Measurements from ENCODE around the gene PLCB2.

Gene PLCB2

DNA sequence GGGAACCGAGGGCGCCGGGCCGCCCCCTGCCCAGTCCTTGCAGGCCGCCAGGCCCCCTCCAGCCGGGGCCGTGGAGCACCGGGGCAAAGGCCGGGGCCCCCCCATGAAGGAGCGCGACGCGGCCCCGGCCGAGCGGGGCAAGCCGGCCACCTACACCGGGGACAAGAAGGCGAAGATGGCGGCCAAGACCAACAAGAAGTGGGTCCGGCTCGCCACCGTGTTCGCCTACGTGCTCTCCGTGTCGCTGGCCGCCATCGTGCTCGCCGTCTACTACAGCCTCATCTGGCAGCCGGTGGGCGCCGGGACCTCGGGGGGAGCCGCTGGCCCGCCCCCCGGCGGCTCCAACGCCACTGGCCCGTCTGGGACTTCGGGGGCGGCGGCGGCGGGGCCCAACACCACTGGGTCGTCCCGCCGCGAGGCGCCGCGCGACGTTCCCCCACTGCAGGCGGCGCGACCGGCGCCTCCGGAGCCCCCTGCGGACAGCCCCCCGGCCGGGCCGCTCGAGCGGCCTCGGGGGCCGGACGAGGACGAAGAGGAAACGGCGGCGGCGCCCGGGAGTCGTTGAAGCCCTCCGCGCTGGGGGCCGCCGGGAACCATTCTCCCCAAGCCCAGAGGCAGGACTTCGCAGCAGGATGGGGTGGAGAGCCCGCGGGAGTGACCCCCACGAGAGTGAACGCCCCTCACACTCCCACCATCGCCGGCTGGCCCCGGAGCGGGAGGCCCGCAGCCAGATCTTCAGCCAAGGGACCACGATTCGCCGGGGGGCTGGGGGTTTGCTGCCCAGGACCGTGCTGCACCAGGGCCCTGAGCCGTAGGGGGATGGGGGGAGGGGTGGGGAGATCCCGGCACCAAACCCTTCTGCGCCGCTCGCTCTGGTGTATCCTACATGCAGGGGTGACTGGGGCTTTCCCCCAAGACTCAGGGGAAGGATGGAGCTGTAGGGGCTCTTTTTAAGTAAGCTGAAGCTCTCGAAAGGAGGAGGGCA is 16.5 kb upstream of the PLCB2 start:
- DNase-seq, result no peak

DNA sequence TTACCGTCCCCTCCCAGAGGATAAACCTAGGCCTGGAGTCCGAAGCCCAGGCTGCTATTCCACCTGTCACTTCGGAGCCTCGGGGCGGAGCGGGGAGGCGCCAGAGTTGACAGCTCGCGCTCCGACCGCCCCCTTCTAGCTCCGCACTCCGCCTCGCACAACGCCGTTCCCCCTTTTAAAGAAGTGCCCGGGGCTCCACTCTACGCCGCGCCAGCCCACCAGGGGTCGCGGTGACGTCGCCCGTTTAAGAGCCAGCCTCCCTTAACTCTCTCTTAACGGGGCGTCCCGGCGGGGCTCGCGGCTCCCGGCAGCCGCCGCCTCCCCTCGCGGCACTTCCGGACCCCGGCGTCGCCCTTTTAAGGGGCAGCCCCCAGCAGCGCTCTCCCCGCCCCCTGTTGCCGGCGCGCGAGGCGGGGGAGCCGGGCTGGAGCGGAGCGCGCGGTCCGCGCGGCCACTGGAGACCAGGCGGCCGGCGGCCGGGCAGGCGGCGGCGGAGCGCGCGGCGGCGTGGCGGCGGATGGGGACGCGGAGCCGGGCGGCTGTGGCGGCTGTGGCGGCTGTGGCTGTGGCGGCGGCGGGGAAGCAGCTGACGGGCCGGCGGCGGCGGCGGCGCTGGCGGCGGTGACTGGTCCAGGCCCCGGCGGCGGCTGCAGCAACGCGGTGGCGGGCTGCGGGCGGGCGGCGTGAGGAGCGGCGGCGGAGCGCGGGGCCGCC is 15.7 kb upstream of the PLCB2 start, which contains the start of gene INAFM2:
INAFM2 (plus strand) TSS at position 454 of the 714 bp plus-strand sequence. CDS start 364 bp downstream, outside the sequence.
- DNase-seq, result peak; percentile 91

DNA sequence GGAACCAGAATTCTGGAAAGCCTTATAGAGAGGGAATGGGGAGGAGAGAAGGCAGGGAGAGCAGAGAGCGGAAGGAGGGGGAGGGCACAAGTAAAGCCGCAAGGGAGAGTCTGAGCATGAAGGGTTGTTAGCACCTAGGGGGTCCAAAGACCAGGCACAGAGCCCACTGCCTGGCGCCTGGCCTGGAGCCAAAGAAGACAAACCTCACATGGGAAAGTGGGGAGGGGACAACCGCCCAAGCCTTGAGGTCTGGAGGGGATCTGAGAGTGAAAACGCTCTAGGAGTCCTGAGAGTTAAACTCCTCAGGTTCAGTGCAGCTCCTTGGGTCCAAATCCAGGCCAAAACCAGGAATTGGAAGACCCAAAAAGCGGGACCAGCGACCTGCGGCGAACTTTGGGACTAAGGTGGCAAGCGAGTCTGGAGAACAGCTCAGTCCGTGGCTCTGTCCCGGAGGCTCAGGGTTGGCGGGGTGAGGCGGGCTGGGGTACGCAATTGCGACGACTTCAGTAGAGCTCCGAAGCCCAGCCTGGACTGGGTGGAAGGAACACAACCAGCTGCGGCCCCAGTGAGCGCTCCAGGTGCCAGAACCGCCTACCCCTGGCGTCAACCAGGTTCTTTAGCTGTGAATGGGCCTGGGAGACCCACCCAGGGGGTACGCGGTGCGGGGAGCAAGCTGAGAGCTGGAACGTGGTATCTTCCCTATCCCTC is 14.9 kb upstream of the PLCB2 start:
- DNase-seq, result no peak

DNA sequence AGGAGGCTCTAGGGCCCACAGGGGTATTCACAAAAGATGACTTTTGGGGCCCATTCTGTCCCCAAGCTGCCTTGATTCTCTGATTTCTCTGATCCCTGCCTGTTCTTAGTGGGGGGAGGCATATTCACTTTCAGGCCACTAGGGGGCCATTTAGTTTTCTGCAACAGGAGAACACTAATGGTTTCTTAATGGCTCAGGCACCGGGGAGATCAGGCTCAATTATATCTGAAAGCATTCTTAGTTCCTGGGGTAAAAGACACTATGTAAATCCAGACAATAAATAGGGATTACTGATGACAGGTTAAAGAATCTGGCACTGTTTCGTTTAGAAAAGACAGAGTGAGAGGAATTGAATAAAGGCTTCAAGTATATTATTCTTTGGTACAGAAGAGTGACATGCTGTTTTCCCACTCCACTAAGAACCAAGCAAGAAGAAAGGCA is 13.2 kb upstream of the PLCB2 start:
- peak; percentile 77 for DNase-seq

GRCh38 chr15:40320409-40320808 is 12.7 kb upstream of the PLCB2 start:
- no peak for DNase-seq

- no peak for DNase-seq
Observed at GRCh38 chr15:40317580-40317979, 9.8 kb upstream of the PLCB2 start.

- no peak for DNase-seq
Observed at GRCh38 chr15:40316931-40317330, 9.2 kb upstream of the PLCB2 start.

GRCh38 chr15:40314723-40315276 is 7.1 kb upstream of the PLCB2 start:
- DNase-seq, result no peak

DNA sequence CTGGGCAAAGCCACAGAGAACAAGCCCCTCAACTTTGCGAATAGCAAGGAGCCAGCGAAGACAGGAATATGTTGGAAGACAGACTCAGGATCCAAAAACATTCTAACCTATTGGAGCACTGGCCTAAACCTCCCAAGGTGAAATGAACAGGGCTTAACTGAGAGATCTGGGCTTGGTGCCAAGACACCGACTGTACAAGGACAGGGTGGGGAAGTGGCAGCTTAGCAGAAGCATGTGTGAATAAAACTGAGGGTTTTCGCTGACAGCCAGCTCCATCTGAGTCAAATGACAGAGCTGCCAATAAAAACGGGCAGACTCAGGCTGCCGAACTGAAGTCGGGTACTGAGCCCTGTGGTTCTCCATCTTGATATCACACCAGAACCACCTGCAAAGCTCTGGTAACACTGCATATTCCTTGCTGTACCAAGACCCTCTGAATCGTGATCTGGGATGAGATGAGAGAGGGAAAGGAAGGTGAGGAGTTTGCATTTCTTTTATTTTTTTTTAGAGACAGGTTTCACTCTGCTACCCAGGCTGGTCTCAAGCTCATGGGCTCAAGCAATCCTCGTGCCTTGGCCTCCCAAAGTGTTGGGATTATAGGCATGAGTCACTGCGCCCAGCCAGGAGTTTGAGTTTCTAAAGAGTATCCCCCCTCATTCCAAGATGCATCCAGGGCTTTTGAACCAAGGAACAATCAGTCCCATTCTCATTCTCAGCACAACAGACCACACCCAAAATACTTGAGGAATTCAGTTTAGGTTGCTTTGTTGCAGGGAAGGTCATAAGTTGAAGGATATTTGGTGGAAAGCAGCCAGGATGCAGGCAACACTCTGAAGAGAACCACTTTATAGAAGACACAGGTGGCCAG is 6.0 kb upstream of the PLCB2 start:
- DNase-seq, result peak; percentile 67

DNA sequence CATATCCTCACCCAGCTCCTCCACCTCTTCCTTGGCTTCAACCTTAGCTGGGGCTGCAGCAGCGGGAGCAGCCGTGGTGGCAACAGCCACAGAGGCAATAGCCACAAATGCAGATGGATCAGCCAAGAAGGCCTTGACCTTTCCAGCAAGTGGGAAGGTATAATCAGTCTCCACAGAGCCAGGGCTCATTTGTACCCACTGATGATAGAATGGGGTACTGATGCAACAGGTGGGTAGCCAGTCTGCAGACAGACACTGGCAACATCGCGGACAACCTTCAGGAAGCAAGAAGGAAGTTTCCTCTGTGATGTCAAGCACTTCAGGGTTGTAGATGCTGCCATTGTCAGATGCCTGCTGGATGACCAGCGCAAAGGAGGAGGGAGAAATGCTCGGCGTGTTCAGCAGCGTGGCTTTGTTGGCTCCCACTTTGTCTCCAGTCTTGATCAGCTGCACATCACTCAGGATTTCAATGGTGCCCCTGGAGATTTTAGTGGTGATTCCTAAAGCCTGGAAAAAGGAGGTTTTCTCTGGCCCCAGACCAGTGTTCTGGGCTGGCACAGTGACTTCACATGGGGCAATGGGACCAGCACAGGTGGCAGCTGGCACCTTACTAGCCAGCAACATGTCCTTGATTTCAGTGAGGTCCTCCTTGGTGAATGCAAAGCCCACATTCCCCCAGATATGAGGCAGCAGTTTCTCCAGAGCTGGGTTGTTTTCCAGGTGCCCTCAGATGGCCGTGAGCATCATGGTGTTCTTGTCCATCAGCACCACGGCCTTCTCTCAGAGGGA is 4.8 kb upstream of the PLCB2 start:
- DNase-seq, result no peak

- no peak for DNase-seq
Observed at GRCh38 chr15:40310993-40311392, 3.3 kb upstream of the PLCB2 start.

DNA sequence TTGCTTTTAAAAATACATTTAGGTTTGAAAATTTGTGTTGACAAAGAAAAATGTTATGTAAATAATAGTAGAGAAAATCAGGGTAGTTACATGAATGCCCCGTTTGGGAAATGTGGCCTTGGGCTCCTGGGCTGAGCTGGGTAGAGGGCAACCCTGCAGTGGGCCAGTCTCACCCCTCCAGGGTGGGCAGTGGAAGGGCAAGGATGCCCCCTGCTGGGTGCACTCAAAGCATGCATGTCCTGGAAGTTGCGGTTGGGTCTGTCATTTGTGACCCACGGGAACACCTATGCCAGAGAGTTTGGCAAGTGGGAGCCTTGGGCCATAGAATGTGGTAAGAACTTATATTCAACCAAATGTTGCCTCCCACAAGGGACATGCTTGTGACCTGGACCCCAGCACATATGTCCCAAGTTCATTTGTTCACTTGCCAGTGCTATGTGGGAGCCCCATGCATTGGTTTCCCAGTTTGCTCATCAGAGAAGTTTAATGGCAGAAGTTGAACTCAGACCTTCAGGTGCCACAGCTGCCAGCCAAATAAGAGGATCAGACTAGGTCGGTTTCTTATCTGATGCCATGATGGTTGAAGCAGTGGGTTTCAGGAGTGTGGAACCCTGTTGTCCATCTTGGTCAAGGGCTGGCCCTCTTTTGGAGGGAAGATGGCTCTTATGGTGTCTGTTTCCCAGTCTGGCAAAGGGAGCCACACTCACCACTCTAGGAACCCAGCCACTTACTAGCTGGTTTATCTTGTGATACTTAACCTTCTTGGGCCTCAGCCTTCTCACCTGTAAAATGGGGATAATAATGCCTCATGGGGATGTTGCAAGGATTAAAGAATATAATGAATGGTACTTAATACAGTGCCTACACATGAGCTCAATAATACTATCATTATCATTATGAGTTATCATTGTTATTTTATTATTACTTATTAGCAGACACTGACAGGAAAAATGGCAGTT is 2.5 kb upstream of the PLCB2 start:
- peak; percentile 49 for DNase-seq

DNA sequence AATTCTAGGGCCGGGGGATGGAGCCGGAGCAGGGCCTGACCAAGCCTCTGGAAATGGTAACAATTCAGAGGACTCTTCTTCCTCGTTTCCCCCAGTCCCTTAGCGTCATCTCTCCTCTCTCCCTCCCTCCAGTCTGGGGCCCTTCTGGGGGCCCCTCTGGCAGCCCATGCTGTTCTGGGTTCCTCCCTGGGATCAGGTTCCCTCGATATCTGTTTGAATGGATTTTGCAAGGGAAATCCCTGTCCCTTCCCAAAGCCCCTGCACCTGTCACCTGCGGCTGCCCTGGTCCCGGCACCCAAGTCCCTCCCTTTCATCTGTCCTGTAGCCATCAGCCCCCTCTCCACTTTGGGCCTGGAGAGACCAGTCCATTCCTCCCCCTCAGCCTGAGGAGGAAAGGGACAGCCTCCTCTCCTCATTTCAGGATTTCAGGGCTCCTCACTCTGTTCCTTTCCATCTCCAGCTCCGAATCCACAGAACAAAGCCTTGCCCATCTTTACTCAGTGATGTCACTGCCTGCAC is 1.7 kb upstream of the PLCB2 start:
- DNase-seq, result no peak

DNA sequence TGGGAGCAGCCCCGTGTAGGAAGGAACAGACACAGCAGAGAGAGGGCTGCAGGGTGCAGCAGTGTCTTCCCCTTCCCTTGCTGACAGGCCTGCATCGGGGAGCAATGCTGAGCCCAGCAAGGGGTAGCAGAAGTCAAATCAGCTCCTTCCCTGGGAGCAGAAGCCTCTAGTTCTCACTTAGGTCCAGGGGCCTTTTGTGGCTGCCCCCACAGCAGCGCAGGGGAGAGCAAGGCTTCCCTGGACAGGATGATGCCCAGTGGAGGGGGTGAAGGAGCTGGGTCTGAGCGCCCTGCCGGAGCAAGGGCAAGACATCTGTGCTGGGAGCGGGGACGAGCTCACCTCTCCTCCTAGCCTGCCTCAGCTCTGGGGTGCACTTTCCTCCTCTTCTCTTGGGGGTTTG is 827 bp downstream of the PLCB2 start:
- DNase-seq, result no peak

DNA sequence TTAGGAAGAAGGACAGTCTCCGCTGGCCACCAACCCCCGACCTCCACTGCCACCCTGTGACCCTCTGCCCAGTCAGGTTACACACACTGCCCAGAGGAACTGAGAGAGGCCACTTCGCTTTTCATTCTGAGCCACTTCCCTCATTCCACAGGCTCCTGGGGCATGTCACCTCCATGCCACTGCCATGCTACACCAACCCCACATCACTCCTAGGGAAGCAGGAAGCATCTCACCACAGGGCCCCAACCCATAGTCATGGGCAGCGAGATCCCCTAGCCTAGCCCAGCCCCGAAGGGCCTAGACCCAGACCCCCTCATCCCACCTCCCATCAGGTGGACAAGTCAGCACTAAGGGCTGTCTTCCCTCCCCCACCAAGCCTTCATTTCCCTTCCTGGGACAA is 1.4 kb downstream of the PLCB2 start:
- no peak for DNase-seq

DNA sequence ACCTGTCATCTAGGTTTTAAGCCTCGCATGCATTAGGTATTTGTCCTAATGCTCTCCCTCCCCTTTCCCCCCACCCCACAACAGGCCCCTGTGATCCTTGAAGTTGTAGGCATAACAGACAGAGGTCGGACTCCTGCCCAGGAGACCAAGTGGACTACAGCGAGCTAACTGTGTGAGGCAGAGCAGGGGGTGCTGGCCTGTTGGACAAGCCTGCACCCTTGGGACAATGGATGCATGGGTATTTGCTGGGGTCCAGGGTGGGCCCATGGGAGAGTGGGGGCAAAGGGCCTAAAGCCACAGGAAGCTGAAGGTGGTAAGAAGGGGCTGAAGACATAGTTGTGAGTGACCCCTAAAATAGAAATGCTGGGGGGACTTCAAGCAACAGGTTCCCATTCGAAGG is 2.5 kb downstream of the PLCB2 start:
- DNase-seq, result no peak

DNA sequence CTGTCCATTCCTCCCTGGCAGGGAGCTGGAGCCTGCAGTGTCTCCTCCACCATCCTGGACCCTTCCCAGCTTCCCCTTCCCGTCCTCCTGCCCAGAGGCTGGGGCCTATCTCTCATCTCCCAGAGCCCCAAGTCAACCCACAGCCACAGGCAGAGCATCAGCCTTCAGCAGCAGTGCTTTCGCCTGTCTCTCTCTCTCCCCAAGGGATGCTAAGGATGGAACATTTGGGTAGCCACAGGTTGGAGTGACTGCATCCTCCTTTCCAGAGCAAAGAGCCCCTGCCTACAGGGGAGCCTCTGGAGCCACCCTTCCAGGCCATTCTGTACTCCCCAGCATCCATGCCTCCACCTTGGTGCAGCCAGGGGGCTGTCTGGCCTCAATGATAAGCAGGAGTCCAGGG is 4.2 kb downstream of the PLCB2 start:
- DNase-seq, result no peak

GRCh38 chr15:40302981-40303380 is 4.8 kb downstream of the PLCB2 start:
- no peak for DNase-seq

GRCh38 chr15:40302288-40302886 is 5.3 kb downstream of the PLCB2 start:
- no peak for DNase-seq

Data from CD4-positive, alpha-beta T cell treated with Interleukin-4 for 4 hours (primary cell).